ENCODE results near the gene CSNK1D. TPM values are rescaled to one million over a fixed set of nuclear protein-coding genes. Genes with fewer than 3 reads are reported as not detected.

CSNK1D gene
- total and polyA plus RNA-seq, 2 experiments from 2014 or later, result 55.3 to 66.4 TPM

DNA sequence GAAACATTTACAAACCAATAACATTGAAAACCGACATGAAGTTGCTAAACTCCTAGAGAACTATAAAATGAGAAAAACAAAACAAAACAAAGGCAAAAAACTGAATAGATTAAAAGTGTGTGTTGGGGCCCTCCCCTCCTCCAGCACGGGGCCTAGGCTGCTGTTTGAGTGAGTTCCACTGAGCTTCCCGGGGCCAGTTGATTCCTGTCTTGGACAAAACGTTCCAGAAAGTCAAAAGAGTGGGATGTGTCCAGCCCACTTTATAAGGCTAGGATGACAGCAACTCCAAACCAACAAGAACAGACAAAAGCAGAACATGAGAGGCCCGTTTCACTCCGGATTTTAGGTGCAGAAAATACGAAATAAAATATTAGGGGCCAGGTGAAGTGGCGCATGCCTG, 11.6 kb upstream of the CSNK1D start:
- H4K20me1 ChIP-seq (replicated peaks; ENCODE audit: insufficient read depth), result no peaks in the 10 kb centered on the region
- H3K4me2 ChIP-seq, result no peak overlapping the region
- H3K4me1 ChIP-seq (ENCODE audit: insufficient read depth), result no peaks in the 10 kb centered on the region
- Mint-ChIP-seq H3K27ac (no peak overlapping the region), H3K9me3 (no peaks in the 10 kb centered on the region; the same call in 2 of the 3 replicates), H3K4me1 (peaks cover 5% of the 10 kb centered on the region; the same call in 1 of the 3 replicates), H3K4me3 (no peak overlapping the region), H3K27me3 (ENCODE audit: insufficient read depth, low read depth, poor library complexity) (peaks cover 7% of the 10 kb centered on the region), H3K36me3 (ENCODE audit: low read depth) (no peaks in the 10 kb centered on the region; the same call in 2 of the 3 replicates)
- no peak overlapping the region for H3K4me3 ChIP-seq
- H3K79me2 ChIP-seq (replicated peaks; ENCODE audit: insufficient read depth), result no peaks in the 10 kb centered on the region
- H3K27me3 ChIP-seq (ENCODE audit: insufficient read depth), result no peaks in the 10 kb centered on the region
- H3K9me2 ChIP-seq (ENCODE audit: insufficient read depth), result no peaks in the 10 kb centered on the region
- H3K27ac ChIP-seq (ENCODE audit: low read depth), result no peak overlapping the region
- H3K36me3 ChIP-seq (ENCODE audit: insufficient read depth), result no peaks in the 10 kb centered on the region
- no peak for ATAC-seq
- 0 out of 2 replicates have a peak overlapping the region, but pooled peaks have one; percentile 69 for H2AFZ ChIP-seq
- no peak for DNase-seq (ENCODE audit: low spot score)
- TF ChIP-seq CREB1 (CRISPR knock-in tag; IDR thresholded peaks at IDR 0.05; ENCODE audit: low read depth), result no peak
- TF ChIP-seq NANOG (IDR thresholded peaks at IDR 0.05; ENCODE audit: borderline replicate concordance), result no peak
- no peak for TF ChIP-seq JUNB (IDR thresholded peaks at IDR 0.05; ENCODE audit: unreplicated experiment)
- no peak for TF ChIP-seq ETS1 (IDR thresholded peaks at IDR 0.05)
- 0 out of 2 replicates have a peak, but pooled peaks cover 3% of the 10 kb centered on the region for H3F3A ChIP-seq (replicated peaks; ENCODE audit: low read depth)

DNA sequence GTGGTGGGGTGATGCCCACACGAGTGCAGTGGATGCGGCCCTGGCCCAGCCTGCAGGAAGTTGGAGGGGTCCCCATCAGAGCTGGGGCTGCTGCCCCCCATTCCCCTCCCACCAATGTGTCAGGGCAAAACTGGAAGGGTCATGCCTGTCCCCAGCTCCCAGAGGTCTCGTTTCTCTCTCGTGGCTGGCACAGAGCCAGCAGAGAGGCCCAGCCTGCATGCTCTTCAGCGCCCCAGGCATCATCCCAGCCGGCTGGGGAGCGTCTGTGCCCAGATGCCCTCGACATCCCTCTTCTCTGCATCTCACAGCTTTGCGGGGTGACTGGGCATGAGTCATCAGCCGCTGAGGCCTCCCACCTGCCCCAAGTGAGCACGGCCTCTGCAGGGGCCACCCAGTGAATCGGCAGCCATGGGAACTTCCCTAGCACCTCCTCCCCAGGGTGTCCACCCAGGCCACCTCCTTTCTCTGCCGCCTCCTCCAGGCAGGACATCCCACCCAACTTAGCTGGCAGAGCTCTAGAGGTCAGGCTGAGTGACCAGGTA, 9.8 kb upstream of the CSNK1D start:
- Histone ChIP-seq H3K27me3 (ENCODE audit: insufficient read depth) (no peaks in the 10 kb centered on the region), H3K4me1 (ENCODE audit: insufficient read depth) (peaks cover 2% of the 10 kb centered on the region; the same call in 1 of the 2 replicates), H4K20me1 (replicated peaks; ENCODE audit: insufficient read depth) (0 out of 2 replicates have a peak, but pooled peaks cover 5% of the 10 kb centered on the region), H2AFZ (no peak overlapping the region), H3F3A (replicated peaks; ENCODE audit: low read depth) (0 out of 2 replicates have a peak, but pooled peaks cover 3% of the 10 kb centered on the region), H3K36me3 (ENCODE audit: insufficient read depth) (no peaks in the 10 kb centered on the region), H3K4me3 (no peak overlapping the region), H3K4me2 (no peak overlapping the region), H3K79me2 (replicated peaks; ENCODE audit: insufficient read depth) (no peaks in the 10 kb centered on the region), H3K27ac (ENCODE audit: low read depth) (no peak overlapping the region), H3K9me2 (ENCODE audit: insufficient read depth) (no peaks in the 10 kb centered on the region)
- Mint-ChIP-seq H3K4me3 (no peak overlapping the region), H3K36me3 (ENCODE audit: low read depth) (no peaks in the 10 kb centered on the region; the same call in 2 of the 3 replicates), H3K9me3 (no peaks in the 10 kb centered on the region; the same call in 2 of the 3 replicates), H3K27ac (no peak overlapping the region), H3K27me3 (ENCODE audit: insufficient read depth, low read depth, poor library complexity) (peaks cover 13% of the 10 kb centered on the region), H3K4me1 (peaks cover 15% of the 10 kb centered on the region)
- no peak for DNase-seq (ENCODE audit: low spot score)
- TF ChIP-seq, protein P1, sequence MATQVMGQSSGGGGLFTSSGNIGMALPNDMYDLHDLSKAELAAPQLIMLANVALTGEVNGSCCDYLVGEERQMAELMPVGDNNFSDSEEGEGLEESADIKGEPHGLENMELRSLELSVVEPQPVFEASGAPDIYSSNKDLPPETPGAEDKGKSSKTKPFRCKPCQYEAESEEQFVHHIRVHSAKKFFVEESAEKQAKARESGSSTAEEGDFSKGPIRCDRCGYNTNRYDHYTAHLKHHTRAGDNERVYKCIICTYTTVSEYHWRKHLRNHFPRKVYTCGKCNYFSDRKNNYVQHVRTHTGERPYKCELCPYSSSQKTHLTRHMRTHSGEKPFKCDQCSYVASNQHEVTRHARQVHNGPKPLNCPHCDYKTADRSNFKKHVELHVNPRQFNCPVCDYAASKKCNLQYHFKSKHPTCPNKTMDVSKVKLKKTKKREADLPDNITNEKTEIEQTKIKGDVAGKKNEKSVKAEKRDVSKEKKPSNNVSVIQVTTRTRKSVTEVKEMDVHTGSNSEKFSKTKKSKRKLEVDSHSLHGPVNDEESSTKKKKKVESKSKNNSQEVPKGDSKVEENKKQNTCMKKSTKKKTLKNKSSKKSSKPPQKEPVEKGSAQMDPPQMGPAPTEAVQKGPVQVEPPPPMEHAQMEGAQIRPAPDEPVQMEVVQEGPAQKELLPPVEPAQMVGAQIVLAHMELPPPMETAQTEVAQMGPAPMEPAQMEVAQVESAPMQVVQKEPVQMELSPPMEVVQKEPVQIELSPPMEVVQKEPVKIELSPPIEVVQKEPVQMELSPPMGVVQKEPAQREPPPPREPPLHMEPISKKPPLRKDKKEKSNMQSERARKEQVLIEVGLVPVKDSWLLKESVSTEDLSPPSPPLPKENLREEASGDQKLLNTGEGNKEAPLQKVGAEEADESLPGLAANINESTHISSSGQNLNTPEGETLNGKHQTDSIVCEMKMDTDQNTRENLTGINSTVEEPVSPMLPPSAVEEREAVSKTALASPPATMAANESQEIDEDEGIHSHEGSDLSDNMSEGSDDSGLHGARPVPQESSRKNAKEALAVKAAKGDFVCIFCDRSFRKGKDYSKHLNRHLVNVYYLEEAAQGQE (IDR thresholded peaks at IDR 0.05; ENCODE audit: unreplicated experiment), result no peak
- no peak for TF ChIP-seq ZNF331 (CRISPR knock-in tag; IDR thresholded peaks at IDR 0.05; ENCODE audit: low read depth)
- ATAC-seq, result no peak
